ENCODE measurements around the gene UBE2V1. TPM values are rescaled to one million over a fixed set of nuclear protein-coding genes. Genes with fewer than 3 reads are reported as not detected.
A peak's percentile ranks its signal among the peaks of the same experiment; 100 is the strongest.
"Not testable (repeated sequence)": the region's sequence is repeated elsewhere in the genome, so short reads cannot be mapped to it uniquely, and the experiment has no call there.

Gene UBE2V1
- 100 to 1,000 TPM; 153 to 154 TPM for total RNA-seq

GRCh38 chr20:50112512-50113419, at the start of gene UBE2V1:
Gene UBE2V1 (minus strand): TSS chr20:50113150. CDS start chr20:50113128, 22 bp downstream.
- H3K9me3 Mint-ChIP-seq: no peaks in the 10 kb centered on the region
- peak; percentile 90 for DNase-seq
- H3K4me3 Mint-ChIP-seq: peak within 1 kb of the TSS; percentile 91
- no peaks in the 10 kb centered on the region for H3K27me3 Mint-ChIP-seq
- CTCF ChIA-PET: interaction anchor here (0.7 to 5.4 kb wide), 11 partner anchors 15 to 563 kb away, joined by 3 to 35 read pairs (median 3); partner anchors contain the start of genes PEDS1 and RNF114
- H3K27ac Mint-ChIP-seq: peak within 1 kb of the TSS; percentile 95
- POLR2A ChIA-PET: interaction anchor here (0.7 to 7.9 kb wide), 16 partner anchors 9 to 399 kb away, joined by 3 to 73 read pairs (median 3); partner anchors contain the start of genes PEDS1 and RNF114
- peaks cover 80% of the 10 kb centered on the region for H3K4me1 Mint-ChIP-seq
- peaks cover 44% of the 10 kb centered on the region for H3K36me3 Mint-ChIP-seq (ENCODE audit: low read depth)

GRCh38 chr20:50161494-50161893, 48.5 kb upstream of the UBE2V1 start:
- H3K36me3 Mint-ChIP-seq (ENCODE audit: low read depth); H3K9me3 Mint-ChIP-seq; H3K27ac Mint-ChIP-seq; H3K4me3 Mint-ChIP-seq; H3K27me3 Mint-ChIP-seq; CTCF ChIA-PET; DNase-seq: not testable (repeated sequence)
- peaks cover 12% of the 10 kb centered on the region for H3K4me1 Mint-ChIP-seq
- POLR2A ChIA-PET: interaction anchor here (1.9 kb wide), 1 partner anchor 8 kb away, joined by 13 read pairs; the partner anchor contains the start of gene PEDS1

- H3K27ac Mint-ChIP-seq: peak within 1 kb of the TSS; percentile 78
- H3K36me3 Mint-ChIP-seq (ENCODE audit: low read depth): peaks cover 29% of the 10 kb centered on the region
- no peaks in the 10 kb centered on the region for H3K9me3 Mint-ChIP-seq
- peak within 1 kb of the TSS; percentile 81 for H3K4me3 Mint-ChIP-seq
- ChIA-PET POLR2A (interaction anchor here (0.6 to 4.5 kb wide), 16 partner anchors 9 to 330 kb away, joined by 3 to 73 read pairs (median 8); partner anchors contain the start of gene UBE2V1), CTCF (interaction anchor here (0.6 to 5.1 kb wide), 17 partner anchors 10 to 330 kb away, joined by 3 to 55 read pairs (median 7); partner anchors contain the start of genes RNF114 and UBE2V1)
- no peaks in the 10 kb centered on the region for H3K27me3 Mint-ChIP-seq
- DNase-seq: peak; percentile 88
- peaks cover 48% of the 10 kb centered on the region for H3K4me1 Mint-ChIP-seq
Measured at GRCh38 chr20:50153500-50154377, 40.8 kb upstream of the UBE2V1 start, which contains the start of gene PEDS1. Gene PEDS1 (minus strand): TSS chr20:50153723. CDS start chr20:50153637, 86 bp downstream.

- ChIA-PET CTCF (interaction anchor here (0.6 to 5.1 kb wide), 15 partner anchors 9 to 330 kb away, joined by 3 to 55 read pairs (median 7); partner anchors contain the start of genes RNF114 and UBE2V1), POLR2A (interaction anchor here (0.6 to 4.5 kb wide), 17 partner anchors 8 to 363 kb away, joined by 3 to 73 read pairs (median 7); partner anchors contain the start of gene UBE2V1)
- H3K4me1 Mint-ChIP-seq: peaks cover 54% of the 10 kb centered on the region
- peak overlapping the region; percentile 81 for H3K4me3 Mint-ChIP-seq
- no peaks in the 10 kb centered on the region for H3K27me3 Mint-ChIP-seq
- peak overlapping the region; percentile 76 for H3K27ac Mint-ChIP-seq
- H3K36me3 Mint-ChIP-seq (ENCODE audit: low read depth): peaks cover 35% of the 10 kb centered on the region
- no peaks in the 10 kb centered on the region for H3K9me3 Mint-ChIP-seq
- DNase-seq: no peak
Measured at GRCh38 chr20:50153153-50153499, 40.2 kb upstream of the UBE2V1 start.

GRCh38 chr20:50152394-50153152, 39.6 kb upstream of the UBE2V1 start:
- peak overlapping the region; percentile 76 for H3K27ac Mint-ChIP-seq
- no peaks in the 10 kb centered on the region for H3K27me3 Mint-ChIP-seq
- peak overlapping the region; percentile 81 for H3K4me3 Mint-ChIP-seq
- CTCF ChIA-PET: interaction anchor here (1.0 to 5.1 kb wide), 10 partner anchors 13 to 174 kb away, joined by 3 to 55 read pairs (median 14); partner anchors contain the start of gene UBE2V1
- peaks cover 60% of the 10 kb centered on the region for H3K4me1 Mint-ChIP-seq
- POLR2A ChIA-PET: interaction anchor here (0.7 to 4.5 kb wide), 13 partner anchors 8 to 364 kb away, joined by 3 to 73 read pairs (median 8); partner anchors contain the start of gene UBE2V1
- H3K36me3 Mint-ChIP-seq (ENCODE audit: low read depth): peaks cover 40% of the 10 kb centered on the region
- no peak for DNase-seq
- no peaks in the 10 kb centered on the region for H3K9me3 Mint-ChIP-seq

GRCh38 chr20:50151034-50151743, 38.2 kb upstream of the UBE2V1 start:
- peak overlapping the region; percentile 70 for H3K27ac Mint-ChIP-seq
- no peaks in the 10 kb centered on the region for H3K27me3 Mint-ChIP-seq
- peak overlapping the region; percentile 36 for H3K4me3 Mint-ChIP-seq
- ChIA-PET CTCF (interaction anchor here (0.8 to 5.1 kb wide), 3 partner anchors 19 to 37 kb away, joined by 3 to 38 read pairs (median 35); partner anchors contain the start of gene UBE2V1), POLR2A (interaction anchor here (1.0 to 4.5 kb wide), 4 partner anchors 9 to 38 kb away, joined by 3 to 73 read pairs (median 3); partner anchors contain the start of gene UBE2V1)
- DNase-seq: no peak
- H3K4me1 Mint-ChIP-seq: peaks cover 73% of the 10 kb centered on the region
- H3K9me3 Mint-ChIP-seq: no peaks in the 10 kb centered on the region
- peaks cover 53% of the 10 kb centered on the region for H3K36me3 Mint-ChIP-seq (ENCODE audit: low read depth)

GRCh38 chr20:50149481-50150254, 36.7 kb upstream of the UBE2V1 start:
- DNase-seq: no peak
- POLR2A ChIA-PET: interaction anchor here (1.0 to 3.5 kb wide), 5 partner anchors 8 to 40 kb away, joined by 3 to 22 read pairs (median 3); no protein-coding TSS in a partner anchor
- Mint-ChIP-seq H3K27me3 (no peaks in the 10 kb centered on the region), H3K4me1 (peaks cover 80% of the 10 kb centered on the region), H3K36me3 (ENCODE audit: low read depth) (peaks cover 57% of the 10 kb centered on the region), H3K27ac (peak overlapping the region; percentile 63), H3K4me3 (peak overlapping the region; percentile 35), H3K9me3 (no peaks in the 10 kb centered on the region)
- CTCF ChIA-PET: interaction anchor here (5.1 kb wide), 1 partner anchor 20 kb away, joined by 38 read pairs; no protein-coding TSS in a partner anchor

GRCh38 chr20:50146732-50147662, 34.0 kb upstream of the UBE2V1 start:
- peaks cover 76% of the 10 kb centered on the region for H3K4me1 Mint-ChIP-seq
- no peaks in the 10 kb centered on the region for H3K27me3 Mint-ChIP-seq
- ChIA-PET POLR2A (interaction anchor here (0.6 to 3.5 kb wide), 14 partner anchors 12 to 553 kb away, joined by 3 to 22 read pairs (median 4); partner anchors contain the start of gene UBE2V1), CTCF (interaction anchor here (0.7 to 1.9 kb wide), 10 partner anchors 13 to 442 kb away, joined by 3 to 9 read pairs (median 5); partner anchors contain the start of gene CEBPB)
- peak; percentile 85 for DNase-seq
- no peaks in the 10 kb centered on the region for H3K9me3 Mint-ChIP-seq
- peaks cover 60% of the 10 kb centered on the region for H3K36me3 Mint-ChIP-seq (ENCODE audit: low read depth)
- H3K4me3 Mint-ChIP-seq: peak overlapping the region; percentile 76
- peak overlapping the region; percentile 96 for H3K27ac Mint-ChIP-seq

GRCh38 chr20:50146214-50146613, 33.3 kb upstream of the UBE2V1 start:
- ChIA-PET CTCF (interaction anchor here (1.9 kb wide), 1 partner anchor 26 kb away, joined by 9 read pairs; no protein-coding TSS in a partner anchor), POLR2A (interaction anchor here (1.6 to 3.5 kb wide), 2 partner anchors 26 to 36 kb away, joined by 3 to 19 read pairs; no protein-coding TSS in a partner anchor)
- Mint-ChIP-seq H3K4me3 (peak overlapping the region; percentile 76), H3K27me3 (no peaks in the 10 kb centered on the region), H3K27ac (peak overlapping the region; percentile 96), H3K9me3 (no peaks in the 10 kb centered on the region), H3K4me1 (peaks cover 75% of the 10 kb centered on the region), H3K36me3 (ENCODE audit: low read depth) (peaks cover 63% of the 10 kb centered on the region)
- no peak for DNase-seq
